Osteoblast (primary cell): ENCODE results near the gene IL1RAPL1. TPM values are rescaled to one million over a fixed set of nuclear protein-coding genes. Genes with fewer than 3 reads are reported as not detected.

ENCODE experiments used
- DNase-seq: peaks from one replicate; pipeline ENCODE4 v3.0.0; 2011; ENCODE audit warnings: low spot score, mixed read lengths; ENCODE audit not compliant: insufficient read length; ENCODE audit errors: missing footprints
- H2AFZ ChIP-seq: 2 replicates; pipeline ENCODE4 v1.6.0; 2011; ENCODE audit warnings: mild to moderate bottlenecking, low read length
- H3K27ac ChIP-seq: 2 replicates; pipeline ENCODE4 v1.5.1; 2011; ENCODE audit warnings: mild to moderate bottlenecking, low read depth, low read length, moderate library complexity
- H3K27me3 ChIP-seq: 2 replicates; pipeline ENCODE4 v1.6.0; 2012; ENCODE audit warnings: mild to moderate bottlenecking, control low read depth, inconsistent platforms, low read length, moderate library complexity; ENCODE audit not compliant: insufficient read depth
- H3K36me3 ChIP-seq: 2 replicates; pipeline ENCODE4 v1.5.1; 2011; ENCODE audit warnings: mild to moderate bottlenecking, low read length, control low read depth, moderate library complexity; ENCODE audit not compliant: insufficient read depth
- H3K4me1 ChIP-seq: 2 replicates; pipeline ENCODE4 v1.5.1; 2011; ENCODE audit warnings: mild to moderate bottlenecking, low read length, control low read depth, moderate library complexity; ENCODE audit not compliant: insufficient read depth
- H3K4me2 ChIP-seq: 2 replicates; pipeline ENCODE4 v1.6.0; 2011; ENCODE audit warnings: mild to moderate bottlenecking, low read length; ENCODE audit not compliant: insufficient read depth
- H3K4me3 ChIP-seq: fragments of 200-600 bp; sonication (generic); 3 replicates; pipeline ENCODE4 v1.5.1; 2012; ENCODE audit warnings: mild to moderate bottlenecking, low read length, inconsistent platforms; ENCODE audit not compliant: insufficient read depth
- H3K79me2 ChIP-seq: 2 replicates; pipeline ENCODE4 v1.6.0; 2012; ENCODE audit warnings: mild to moderate bottlenecking, low read length, control low read depth, inconsistent platforms; ENCODE audit not compliant: insufficient read depth
- H3K9me3 ChIP-seq: 2 replicates; pipeline ENCODE4 v1.5.1; 2011; ENCODE audit warnings: low read depth, low read length, control low read depth
- H4K20me1 ChIP-seq: 2 replicates; pipeline ENCODE4 v1.6.0; 2012; ENCODE audit warnings: mild to moderate bottlenecking, low read length, control low read depth; ENCODE audit not compliant: insufficient read depth
- CTCF ChIP-seq: IDR thresholded peaks from 2 replicates; pipeline ENCODE4 v1.5.1; 2011; ENCODE audit warnings: mild to moderate bottlenecking, low read depth, low read length, moderate library complexity; ENCODE audit errors: extremely low read depth
- total RNA-seq: library from RNA; depleted of rRNA; stranded (reverse); fragments of >200 nt; gene quantifications from 2 replicates; pipeline ENCODE4 v1.2.3, GENCODE V29; 2012

The IL1RAPL1 gene
- total RNA-seq, 1 donor, result under 0.01 TPM

GRCh38 chrX:28851871-28852270, 264.6 kb downstream of the IL1RAPL1 start:
- H2AFZ ChIP-seq, result no peak overlapping the region
- no peaks in the 10 kb centered on the region for H3K36me3 ChIP-seq
- H3K9me3 ChIP-seq, result no peaks in the 10 kb centered on the region
- H3K27me3 ChIP-seq, result no peaks in the 10 kb centered on the region
- no peaks in the 10 kb centered on the region for H3K4me1 ChIP-seq
- no peaks in the 10 kb centered on the region for H3K79me2 ChIP-seq
- H4K20me1 ChIP-seq, result no peaks in the 10 kb centered on the region
- no peak overlapping the region for H3K27ac ChIP-seq
- TF ChIP-seq CTCF, result no peak
- no peak overlapping the region for H3K4me2 ChIP-seq
- DNase-seq, result no peak
- no peak overlapping the region for H3K4me3 ChIP-seq

GRCh38 chrX:28854637-28855036, 267.4 kb downstream of the IL1RAPL1 start:
- no peak for TF ChIP-seq CTCF
- Histone ChIP-seq H3K4me3 (no peak overlapping the region), H3K36me3 (no peaks in the 10 kb centered on the region), H3K27ac (no peak overlapping the region), H3K27me3 (no peaks in the 10 kb centered on the region), H3K4me2 (no peak overlapping the region), H3K4me1 (no peaks in the 10 kb centered on the region), H4K20me1 (no peaks in the 10 kb centered on the region), H3K9me3 (no peaks in the 10 kb centered on the region), H2AFZ (no peak overlapping the region), H3K79me2 (no peaks in the 10 kb centered on the region)
- no peak for DNase-seq

- H4K20me1 ChIP-seq, result no peaks in the 10 kb centered on the region
- peak; percentile 35 for DNase-seq
Measured at GRCh38 chrX:28876408-28876807, 289.2 kb downstream of the IL1RAPL1 start.

GRCh38 chrX:28876901-28877300, 289.7 kb downstream of the IL1RAPL1 start:
- TF ChIP-seq CTCF, result no peak
- no peaks in the 10 kb centered on the region for H4K20me1 ChIP-seq

More at GRCh38 chrX:28876408-28876807, 289.2 kb downstream of the IL1RAPL1 start:
- H3K9me3 ChIP-seq, result no peaks in the 10 kb centered on the region
- TF ChIP-seq CTCF, result no peak
- no peaks in the 10 kb centered on the region for H3K27me3 ChIP-seq
- no peaks in the 10 kb centered on the region for H3K4me1 ChIP-seq
- H3K36me3 ChIP-seq, result no peaks in the 10 kb centered on the region
- H3K27ac ChIP-seq, result no peak overlapping the region
- no peak overlapping the region for H2AFZ ChIP-seq
- H3K4me3 ChIP-seq, result no peak overlapping the region
- H3K79me2 ChIP-seq, result no peaks in the 10 kb centered on the region
- H3K4me2 ChIP-seq, result no peak overlapping the region

More at GRCh38 chrX:28876901-28877300, 289.7 kb downstream of the IL1RAPL1 start:
- no peak for DNase-seq
- Histone ChIP-seq H3K4me1 (no peaks in the 10 kb centered on the region), H2AFZ (no peak overlapping the region), H3K4me2 (no peak overlapping the region), H3K36me3 (no peaks in the 10 kb centered on the region), H3K79me2 (no peaks in the 10 kb centered on the region), H3K4me3 (no peak overlapping the region), H3K9me3 (no peaks in the 10 kb centered on the region), H3K27ac (no peak overlapping the region), H3K27me3 (no peaks in the 10 kb centered on the region)
